Measurements from ENCODE around the gene OVCH1. TPM values are rescaled to one million over a fixed set of nuclear protein-coding genes. Genes with fewer than 3 reads are reported as not detected.

Gene OVCH1
- total RNA-seq, 1 experiment from 2014 or later: not detected

DNA sequence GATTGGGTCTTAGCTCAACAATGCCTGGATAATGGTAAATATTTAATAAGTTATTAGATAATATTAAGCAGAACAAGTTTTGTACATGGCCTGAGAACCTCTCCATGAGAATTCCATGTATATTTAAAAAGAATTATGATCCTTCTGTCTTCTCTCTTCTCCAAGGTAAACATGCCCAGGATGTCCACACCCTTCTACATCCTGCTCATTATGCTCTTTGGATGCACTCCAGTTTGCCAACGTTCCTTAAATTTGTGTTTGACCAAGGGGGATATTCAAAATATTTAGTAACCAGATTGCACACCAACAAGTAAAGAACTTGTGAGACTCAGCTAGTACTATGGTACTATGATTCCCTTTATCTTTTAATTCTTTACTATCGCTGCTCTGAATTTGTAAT is 71.8 kb downstream of the OVCH1 start:
- Histone ChIP-seq H3K4me3 (replicated peaks in 1 of 2; ENCODE audit: low read depth in 1 of 2, low read length in 2 of 2) (no peak overlapping the region), H2AFZ (ENCODE audit: low read depth, low read length, poor library complexity, severe bottlenecking) (no peak overlapping the region), H3K9me2 (ENCODE audit: insufficient read depth) (no peaks in the 10 kb centered on the region), H3K79me2 (ENCODE audit: insufficient read depth, low read length) (no peaks in the 10 kb centered on the region), H3K27me3 (ENCODE audit: insufficient read depth, low read length) (no peaks in the 10 kb centered on the region), H3K27ac (ENCODE audit: low read depth, low read length) (no peak overlapping the region), H4K20me1 (ENCODE audit: insufficient read depth) (no peaks in the 10 kb centered on the region), H3K36me3 (ENCODE audit: control insufficient read depth in 1 of 2, insufficient read depth in 2 of 2, low read length in 2 of 2) (no peaks in the 10 kb centered on the region), H3K4me1 (ENCODE audit: control insufficient read depth in 1 of 2, insufficient read depth in 2 of 2, low read length in 2 of 2) (peaks cover 4 to 16% of the 10 kb centered on the region in 2 experiments; a peak in 3 of 4 replicates), H3K9ac (ENCODE audit: low read length) (no peak overlapping the region), H3K4me2 (ENCODE audit: low read length) (no peak overlapping the region), H3K9me3 (ENCODE audit: control insufficient read depth in 1 of 2, insufficient read depth in 1 of 2, low read depth in 1 of 2, low read length in 2 of 2) (no peaks in the 10 kb centered on the region)
- CTCF ChIA-PET: no interaction called here
- TF ChIP-seq JUND (IDR thresholded peaks at IDR 0.05) (no peak), CEBPB (IDR thresholded peaks at IDR 0.05; ENCODE audit: low read depth) (no peak), YY1 (IDR thresholded peaks at IDR 0.05; ENCODE audit: extremely low read depth, insufficient replicate concordance, low read depth, low read length) (no peak), ELF1 (IDR thresholded peaks at IDR 0.05; ENCODE audit: borderline replicate concordance, low read depth) (no peak), POLR2AphosphoS5 (IDR thresholded peaks at IDR 0.05; ENCODE audit: low read depth, low read length) (no peak), FOSL1 (IDR thresholded peaks at IDR 0.05; ENCODE audit: low read depth) (no peak), ZBTB33 (IDR thresholded peaks at IDR 0.05; ENCODE audit: extremely low read depth, insufficient replicate concordance, low read length) (no peak), SRF (IDR thresholded peaks at IDR 0.05; ENCODE audit: low read depth) (no peak), TCF7L2 (IDR thresholded peaks at IDR 0.05; ENCODE audit: borderline replicate concordance, extremely low read depth, insufficient read depth, insufficient read length) (no peak), EZH2 (IDR thresholded peaks at IDR 0.05) (no peak), CTCF (IDR thresholded peaks at IDR 0.05 in 2 of 3, conservative IDR thresholded peaks at IDR 0.05 in 1 of 3; ENCODE audit: borderline replicate concordance in 1 of 3, insufficient read depth in 1 of 3, low read depth in 2 of 3, low read length in 2 of 3) (no peak)
- TF ChIP-seq, protein P1, sequence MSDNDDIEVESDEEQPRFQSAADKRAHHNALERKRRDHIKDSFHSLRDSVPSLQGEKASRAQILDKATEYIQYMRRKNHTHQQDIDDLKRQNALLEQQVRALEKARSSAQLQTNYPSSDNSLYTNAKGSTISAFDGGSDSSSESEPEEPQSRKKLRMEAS (IDR thresholded peaks at IDR 0.05): no peak
- no TSS peak for BruUV-seq (replicated peaks)
- ATAC-seq (no peak), DNase-seq (ENCODE audit: low read depth, low spot score) (no peak)
- POLR2A ChIA-PET: no interaction called here
- intact Hi-C loops (cut with micrococcal nuclease): no loop called here
- RAD21 ChIA-PET (ENCODE audit: low non-redundant PET in 1 of 2, low total read pairs in 2 of 2, uncharacterized antibody in 2 of 2, unreplicated experiment in 2 of 2): no interaction called here

Measured in HCT116 (cell line).